Naive B cell (primary cell): ENCODE results near the gene PRM3. TPM values are rescaled to one million over a fixed set of nuclear protein-coding genes. Genes with fewer than 3 reads are reported as not detected.

Source experiments
- ATAC-seq, 2 donors: fragments of 150-1000 bp; cut with Tn5 transposase; 2 replicates each; pipeline ENCODE4 v1.10.0; 2021; ENCODE audit warnings: low read depth in 2 of 2, mild to moderate bottlenecking in 2 of 2, moderate library complexity in 2 of 2
- DNase-seq: peaks from one replicate; pipeline ENCODE4 v3.0.0; 2022
- H3K27ac Mint-ChIP-seq, 6 donors: one replicate each; pipeline ENCODE4 v1.8.0; 2020 to 2022; ENCODE audit warnings: mild to moderate bottlenecking in 6 of 6, mixed read lengths in 6 of 6, moderate library complexity in 5 of 6, inconsistent platforms in 2 of 6
- H3K27me3 Mint-ChIP-seq, 3 donors: one replicate each; pipeline ENCODE4 v1.8.0; 2021 to 2022; ENCODE audit warnings: mixed read lengths in 3 of 3, mild to moderate bottlenecking in 1 of 3
- H3K36me3 Mint-ChIP-seq, 2 donors: one replicate each; pipeline ENCODE4 v1.8.0; 2020 to 2022; ENCODE audit warnings: mixed read lengths in 2 of 2, inconsistent platforms in 1 of 2, mild to moderate bottlenecking in 1 of 2
- H3K4me1 Mint-ChIP-seq, 3 donors: one replicate each; pipeline ENCODE4 v1.8.0; 2020 to 2022; ENCODE audit warnings: mixed read lengths in 3 of 3, inconsistent platforms in 1 of 3, mild to moderate bottlenecking in 1 of 3, moderate library complexity in 1 of 3
- H3K4me3 Mint-ChIP-seq, 8 donors: one replicate each; pipeline ENCODE4 v1.8.0; 2020 to 2022; ENCODE audit warnings: mild to moderate bottlenecking in 8 of 8, mixed read lengths in 8 of 8, moderate library complexity in 8 of 8, inconsistent platforms in 2 of 8
- H3K9me3 Mint-ChIP-seq, 7 donors: one replicate each; pipeline ENCODE4 v1.8.0; 2020 to 2022; ENCODE audit warnings: mixed read lengths in 7 of 7, mild to moderate bottlenecking in 5 of 7, inconsistent platforms in 2 of 7, moderate library complexity in 1 of 7
- polyA plus RNA-seq, 6 donors: library from polyadenylated mRNA; unstranded; fragments of 300-500 nt; fragmentation: Illumina TruSeq; gene quantifications; one replicate each; pipeline ENCODE4 v1.2.3, GENCODE V29; 2021; ENCODE audit warnings: low read depth in 6 of 6

Gene PRM3, protein sequence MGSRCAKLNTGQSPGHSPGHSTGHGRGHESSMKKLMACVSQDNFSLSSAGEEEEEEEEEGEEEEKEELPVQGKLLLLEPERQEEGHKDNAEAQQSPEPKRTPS
- not detected for polyA plus RNA-seq

DNA sequence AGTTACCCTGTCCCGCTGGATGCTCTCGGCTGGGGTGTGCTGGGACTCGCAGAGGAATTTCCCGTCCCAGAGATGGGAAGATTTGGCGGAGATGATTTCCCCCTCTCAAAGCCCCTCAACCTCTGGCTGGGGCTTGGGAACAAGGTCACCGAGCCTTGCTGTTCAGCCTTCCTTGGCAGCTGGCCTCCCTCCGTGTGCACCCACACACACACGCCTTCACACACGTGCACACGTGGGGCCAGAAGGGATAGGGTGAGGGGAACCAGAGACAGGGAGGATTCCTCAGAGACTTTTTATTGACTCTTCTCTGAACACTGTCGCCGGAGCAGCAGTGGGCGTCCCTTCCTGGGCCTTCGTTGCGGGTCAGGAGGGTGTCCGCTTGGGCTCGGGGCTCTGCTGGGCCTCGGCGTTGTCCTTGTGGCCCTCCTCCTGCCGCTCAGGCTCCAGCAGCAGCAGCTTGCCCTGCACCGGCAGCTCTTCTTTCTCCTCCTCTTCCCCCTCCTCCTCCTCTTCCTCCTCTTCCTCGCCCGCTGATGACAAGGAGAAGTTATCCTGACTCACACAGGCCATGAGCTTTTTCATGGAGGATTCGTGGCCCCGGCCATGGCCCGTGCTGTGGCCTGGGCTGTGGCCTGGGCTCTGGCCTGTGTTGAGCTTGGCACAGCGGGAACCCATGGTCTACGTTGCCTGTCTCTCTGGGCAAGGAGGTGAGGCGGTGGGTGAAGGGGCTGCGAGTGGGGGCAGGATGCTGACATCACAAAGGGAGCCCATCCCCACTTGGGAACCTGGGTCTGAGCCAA, at the start of gene PRM3:
Gene PRM3 (minus strand): TSS at position 709 of the 800 bp plus-strand sequence. CDS start 34 bp downstream, at position 675.
- Mint-ChIP-seq H3K9me3 (peaks cover 0 to 4% (median 0%) of the 10 kb centered on the region in 7 donors), H3K36me3 (no peaks in the 10 kb centered on the region), H3K27ac (peak within 1 kb of the TSS in 1 of 6 donors; percentile 54), H3K4me1 (peaks cover 0 to 5% (median 4%) of the 10 kb centered on the region in 3 donors), H3K27me3 (peaks cover 0 to 8% (median 0%) of the 10 kb centered on the region in 3 donors), H3K4me3 (no peak within 1 kb of the TSS)
- DNase-seq (no peak), ATAC-seq (no peak)

DNA sequence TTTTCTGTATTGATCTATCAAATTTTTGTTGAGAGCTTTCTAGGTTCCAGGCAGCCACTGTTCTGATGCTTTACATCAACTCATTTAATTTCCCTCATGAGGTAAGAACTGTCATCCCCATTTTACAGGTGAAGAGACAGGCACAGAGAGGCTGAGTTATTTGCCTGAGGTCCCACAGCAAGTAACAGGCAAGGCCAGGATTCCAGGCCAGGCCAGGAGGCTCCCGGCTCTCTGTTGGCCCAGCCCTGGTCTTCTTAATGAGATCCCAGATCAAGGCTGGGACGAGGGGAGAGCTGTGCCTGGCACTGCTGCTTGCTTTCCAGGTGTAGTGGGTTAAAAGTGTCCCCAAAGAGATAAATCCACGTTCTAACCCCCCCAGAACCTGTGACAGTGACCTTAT, 49.4 kb upstream of the PRM3 start:
- Mint-ChIP-seq H3K4me1 (peaks cover 27 to 46% (median 39%) of the 10 kb centered on the region in 3 donors), H3K36me3 (no peaks in the 10 kb centered on the region), H3K27me3 (no peaks in the 10 kb centered on the region), H3K27ac (peak overlapping the region in 1 of 6 donors; percentile 53), H3K9me3 (peaks cover 0 to 5% (median 0%) of the 10 kb centered on the region in 7 donors), H3K4me3 (peak overlapping the region in 2 of 8 donors; percentile 44 to 69)
- DNase-seq = no peak
- no peak for ATAC-seq

DNA sequence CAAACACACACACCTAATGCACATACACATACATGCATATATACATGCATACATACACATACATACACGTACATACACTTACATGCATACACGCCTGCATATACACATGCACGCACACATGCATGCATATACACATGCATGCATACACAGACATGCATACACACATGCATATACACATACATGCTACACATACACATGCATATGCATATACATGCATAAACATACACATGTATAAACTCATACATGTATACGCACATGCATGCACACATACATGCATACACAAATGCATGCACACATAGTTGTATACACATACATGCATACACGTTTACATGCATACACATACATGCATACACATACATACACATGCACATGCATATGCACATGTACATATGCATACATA, 48.2 kb upstream of the PRM3 start:
- no peak for ATAC-seq
- Mint-ChIP-seq H3K9me3 (peaks cover 0 to 5% (median 0%) of the 10 kb centered on the region in 7 donors), H3K4me3 (no peak overlapping the region), H3K36me3 (no peaks in the 10 kb centered on the region), H3K4me1 (peaks cover 16 to 38% (median 27%) of the 10 kb centered on the region in 3 donors), H3K27me3 (no peaks in the 10 kb centered on the region), H3K27ac (no peak overlapping the region)
- DNase-seq = no peak

DNA sequence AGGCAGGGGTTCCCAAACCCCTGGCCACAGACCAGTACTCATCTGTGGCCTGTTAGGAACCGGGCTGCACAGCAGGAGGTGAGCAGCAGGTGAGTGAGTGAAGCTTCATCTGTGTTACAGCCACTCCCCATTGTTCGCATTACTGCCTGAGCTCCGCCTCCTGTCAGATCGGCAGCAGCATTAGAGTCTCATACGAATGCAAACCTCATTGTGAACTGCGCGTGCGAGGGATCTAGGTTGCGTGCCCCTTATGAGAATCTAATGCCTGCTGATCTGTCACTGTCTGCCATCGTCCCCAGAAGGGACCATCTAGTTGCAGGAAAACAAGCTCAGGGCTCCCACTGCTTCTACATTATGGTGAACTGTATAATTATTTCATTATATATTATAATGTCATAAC, 46.7 kb upstream of the PRM3 start:
- ATAC-seq (no peak), DNase-seq (no peak)
- H3K36me3 Mint-ChIP-seq = no peaks in the 10 kb centered on the region
- peaks cover 14 to 29% (median 16%) of the 10 kb centered on the region in 3 donors for H3K4me1 Mint-ChIP-seq
- H3K27me3 Mint-ChIP-seq = no peaks in the 10 kb centered on the region
- H3K27ac Mint-ChIP-seq = peak overlapping the region in 1 of 6 donors; percentile 22
- peaks cover 0 to 5% (median 0%) of the 10 kb centered on the region in 7 donors for H3K9me3 Mint-ChIP-seq
- peak overlapping the region in 1 of 8 donors; percentile 1 for H3K4me3 Mint-ChIP-seq

DNA sequence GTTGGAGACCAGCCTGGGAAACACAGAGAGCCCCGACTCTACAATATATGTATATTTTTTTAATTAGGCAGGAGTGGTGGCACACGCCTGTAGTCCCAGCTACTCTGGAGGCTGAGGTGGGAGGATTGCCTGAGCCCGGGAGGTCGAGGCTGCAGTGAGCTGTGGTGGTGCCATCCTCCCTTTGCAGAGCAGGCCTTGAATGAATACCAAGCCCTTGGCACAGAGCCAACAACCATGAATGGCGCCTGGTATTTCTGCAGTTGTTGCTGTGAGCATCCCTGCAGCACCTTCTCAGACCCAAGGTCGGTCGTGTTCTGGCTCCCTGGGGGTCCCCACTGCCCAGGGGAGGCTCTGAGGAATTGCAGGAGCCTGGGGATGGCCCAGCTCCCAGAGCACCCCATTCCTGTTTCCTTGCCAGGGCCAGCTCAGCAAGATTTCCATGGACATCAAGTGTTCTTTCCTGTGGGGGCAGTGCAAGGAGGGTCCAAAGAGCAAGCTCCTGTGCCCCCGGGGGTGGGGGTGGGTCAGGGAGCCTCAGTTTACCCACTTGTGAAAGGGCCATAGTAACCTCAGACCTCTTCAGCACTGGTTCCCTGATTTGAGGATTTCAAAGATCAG, 46.2 kb upstream of the PRM3 start:
- H3K4me3 Mint-ChIP-seq = no peak overlapping the region

DNA sequence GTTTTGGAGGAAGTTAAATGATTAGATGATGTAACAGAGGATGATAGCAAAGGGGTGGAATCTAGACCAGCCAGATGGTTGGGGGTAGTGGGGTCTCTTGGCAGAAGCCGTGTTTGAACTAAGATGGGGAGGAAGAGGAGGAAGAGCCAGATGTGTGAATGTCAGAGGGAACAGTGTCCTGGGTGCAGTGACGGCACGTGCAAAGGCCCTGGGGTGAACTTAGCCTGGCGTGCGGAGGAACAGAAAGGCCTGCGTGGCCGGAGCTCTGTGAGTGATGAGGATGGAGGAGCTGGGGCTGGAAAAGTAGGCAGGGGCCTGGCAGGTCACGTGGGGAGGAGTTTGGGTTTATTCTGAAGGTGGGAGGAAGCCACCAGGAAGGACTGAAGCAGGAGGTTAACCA, 45.4 kb upstream of the PRM3 start:
- H3K9me3 Mint-ChIP-seq = peaks cover 0 to 5% (median 0%) of the 10 kb centered on the region in 7 donors

More for the DNA sequence above, 46.2 kb upstream of the PRM3 start:
- Mint-ChIP-seq H3K4me1 (peaks cover 11 to 29% (median 14%) of the 10 kb centered on the region in 3 donors), H3K9me3 (peaks cover 0 to 5% (median 0%) of the 10 kb centered on the region in 7 donors), H3K27ac (no peak overlapping the region), H3K27me3 (no peaks in the 10 kb centered on the region), H3K36me3 (no peaks in the 10 kb centered on the region)
- DNase-seq (no peak), ATAC-seq (no peak)

DNA sequence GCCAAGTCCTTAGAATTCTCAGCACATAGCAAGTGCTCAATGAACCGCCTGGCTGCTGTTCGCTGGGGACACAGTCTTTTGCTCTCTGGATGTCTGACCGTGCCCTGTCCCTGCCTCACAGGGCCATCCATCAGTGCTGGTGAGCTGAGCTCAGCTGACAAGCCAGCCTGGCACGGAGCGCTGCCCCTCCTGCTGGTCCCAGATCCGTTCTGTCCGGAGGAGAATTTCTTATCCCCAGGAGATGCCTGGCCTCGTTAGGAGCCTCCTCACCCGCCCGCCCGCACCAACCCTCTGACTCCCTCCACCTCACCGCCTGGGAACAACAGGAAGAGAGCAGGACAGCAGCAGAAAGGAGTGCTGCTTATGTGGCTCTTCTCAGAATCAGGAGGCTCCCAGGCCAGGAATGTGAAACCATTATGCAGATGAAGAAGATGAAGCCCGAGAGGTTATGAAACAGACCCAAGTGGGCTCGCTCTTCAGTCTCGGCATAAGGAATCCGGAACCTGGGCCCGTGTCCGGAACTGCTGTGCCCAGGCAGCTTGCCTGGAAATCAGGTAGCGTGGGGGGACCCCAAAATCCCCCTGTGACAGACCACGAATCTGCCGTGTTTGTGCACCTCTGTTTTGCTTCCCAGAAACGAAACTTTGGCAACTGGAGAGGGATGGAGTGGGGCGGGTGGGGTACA, 43.0 kb upstream of the PRM3 start:
- peak overlapping the region in 2 of 6 donors; percentile 11 to 31 for H3K27ac Mint-ChIP-seq

More for the DNA sequence above, 45.4 kb upstream of the PRM3 start:
- H3K27ac Mint-ChIP-seq = peak overlapping the region in 3 of 6 donors; percentile 49 to 75 (median 56)
- H3K27me3 Mint-ChIP-seq = no peaks in the 10 kb centered on the region
- H3K4me3 Mint-ChIP-seq = no peak overlapping the region
- H3K4me1 Mint-ChIP-seq = peaks cover 16 to 34% (median 22%) of the 10 kb centered on the region in 3 donors
- ATAC-seq (no peak), DNase-seq (no peak)
- H3K36me3 Mint-ChIP-seq = no peaks in the 10 kb centered on the region

DNA sequence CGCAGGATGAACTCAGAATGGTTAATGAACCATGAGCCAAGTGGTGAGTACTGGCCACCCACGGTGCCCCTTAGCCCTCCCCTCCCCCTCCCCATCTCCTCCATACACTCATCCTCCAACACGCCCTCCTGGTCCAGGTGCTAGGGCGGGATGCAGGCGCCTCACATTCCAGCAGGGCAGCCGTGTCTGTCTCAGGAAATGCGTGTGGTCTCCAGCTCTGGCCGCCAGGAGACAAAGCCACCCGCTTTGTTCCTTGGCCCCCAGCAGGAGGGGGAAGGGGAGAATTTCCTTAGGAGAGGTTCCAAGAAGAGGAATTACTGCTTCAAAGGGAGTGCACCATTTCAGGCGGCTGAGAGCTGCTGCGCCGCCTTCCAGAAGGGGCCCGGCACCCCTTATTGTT, 42.1 kb upstream of the PRM3 start:
- Mint-ChIP-seq H3K9me3 (peaks cover 0 to 5% (median 0%) of the 10 kb centered on the region in 7 donors), H3K4me1 (peaks cover 32 to 62% (median 50%) of the 10 kb centered on the region in 3 donors), H3K27me3 (no peaks in the 10 kb centered on the region), H3K36me3 (no peaks in the 10 kb centered on the region), H3K4me3 (peak overlapping the region in 1 of 8 donors; percentile 9), H3K27ac (peak overlapping the region in 1 of 6 donors; percentile 31)
- ATAC-seq (no peak), DNase-seq (no peak)

More for the DNA sequence above, 43.0 kb upstream of the PRM3 start:
- DNase-seq = no peak
- Mint-ChIP-seq H3K9me3 (peaks cover 0 to 5% (median 0%) of the 10 kb centered on the region in 7 donors), H3K27me3 (no peaks in the 10 kb centered on the region), H3K36me3 (no peaks in the 10 kb centered on the region), H3K4me3 (peak overlapping the region in 1 of 8 donors; percentile 70), H3K4me1 (peaks cover 28 to 53% (median 41%) of the 10 kb centered on the region in 3 donors)
- no peak for ATAC-seq

DNA sequence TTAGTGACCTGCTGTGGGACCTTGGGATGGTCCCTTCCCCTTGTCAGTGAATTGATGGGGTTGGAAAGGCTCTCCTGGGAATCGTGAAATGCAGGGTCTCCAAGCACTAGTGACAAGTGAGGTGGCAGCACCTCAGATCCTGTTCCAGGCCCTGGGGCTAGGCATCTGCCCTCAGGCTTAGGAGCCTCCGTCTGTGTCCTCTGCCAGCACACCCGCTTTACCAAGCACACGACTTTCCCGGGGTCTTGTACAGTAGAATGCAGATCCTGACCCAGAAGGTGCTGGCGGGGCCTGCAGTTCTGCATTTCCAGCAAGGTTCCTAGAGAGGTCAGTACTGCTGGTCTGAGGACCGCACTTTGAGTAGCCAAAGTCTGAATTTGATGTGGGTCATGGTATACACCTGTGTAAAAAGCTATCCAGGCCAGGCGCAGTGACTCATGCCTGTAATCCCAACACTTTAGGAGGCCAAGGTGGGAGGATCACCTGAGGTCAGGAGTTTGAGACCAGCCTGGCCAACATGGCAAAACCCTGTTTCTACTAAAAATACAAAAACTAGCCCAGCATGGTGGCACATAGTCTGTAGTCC, 41.0 kb upstream of the PRM3 start:
- H3K27me3 Mint-ChIP-seq = no peaks in the 10 kb centered on the region
- DNase-seq (no peak), ATAC-seq (no peak)
- H3K4me1 Mint-ChIP-seq = peaks cover 41 to 72% (median 60%) of the 10 kb centered on the region in 3 donors
- H3K36me3 Mint-ChIP-seq = no peaks in the 10 kb centered on the region
- H3K4me3 Mint-ChIP-seq = peak overlapping the region in 2 of 8 donors; percentile 47 to 56
- peak overlapping the region in 3 of 6 donors; percentile 20 to 69 (median 69) for H3K27ac Mint-ChIP-seq
- peaks cover 0 to 5% (median 0%) of the 10 kb centered on the region in 7 donors for H3K9me3 Mint-ChIP-seq

DNA sequence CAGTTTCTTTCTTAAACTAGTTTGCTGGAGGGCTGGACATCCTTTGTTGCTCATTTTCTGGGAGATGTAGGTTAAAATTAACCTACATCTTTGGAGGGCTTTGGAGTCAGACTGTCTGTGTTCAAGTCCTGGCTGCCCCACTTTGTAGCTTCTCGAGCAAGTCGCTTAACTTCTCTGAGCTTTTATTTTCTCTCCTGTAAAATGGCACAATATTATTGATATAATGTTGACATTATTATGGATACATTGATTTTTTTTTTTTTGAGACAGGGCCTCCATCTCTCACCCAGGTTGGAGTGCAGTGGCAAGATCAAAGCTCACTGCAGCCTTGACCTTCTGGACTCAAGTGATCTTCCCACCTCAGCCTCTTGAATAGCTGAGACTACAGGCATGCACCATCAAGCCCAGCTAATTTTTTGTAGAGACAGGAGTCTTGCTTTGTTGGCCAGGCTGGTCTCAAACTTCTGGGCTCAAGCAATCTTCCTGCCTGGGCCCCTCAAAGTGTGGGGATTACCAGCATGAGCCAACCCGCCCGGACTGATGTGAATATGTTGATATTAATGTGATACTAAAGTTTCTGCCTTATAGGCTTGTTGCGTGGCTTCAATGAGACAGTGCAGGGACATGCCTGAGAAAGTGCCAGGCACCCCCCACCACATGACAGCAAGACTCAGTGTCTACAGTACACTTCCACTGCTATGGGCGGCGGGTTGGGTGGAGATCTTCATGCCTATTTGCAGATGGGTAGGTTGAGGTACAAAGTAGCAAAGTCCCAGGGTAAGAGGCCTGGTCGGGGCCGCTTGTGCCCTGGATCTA, 40.3 kb upstream of the PRM3 start:
- Mint-ChIP-seq H3K9me3 (peaks cover 0 to 3% (median 0%) of the 10 kb centered on the region in 7 donors), H3K4me3 (peak overlapping the region in 3 of 8 donors; percentile 11 to 64 (median 52)), H3K27me3 (no peaks in the 10 kb centered on the region), H3K27ac (peak overlapping the region in 5 of 6 donors; percentile 9 to 69 (median 34)), H3K36me3 (no peaks in the 10 kb centered on the region), H3K4me1 (peaks cover 39 to 75% (median 67%) of the 10 kb centered on the region in 3 donors)
- DNase-seq (no peak), ATAC-seq (no peak)

DNA sequence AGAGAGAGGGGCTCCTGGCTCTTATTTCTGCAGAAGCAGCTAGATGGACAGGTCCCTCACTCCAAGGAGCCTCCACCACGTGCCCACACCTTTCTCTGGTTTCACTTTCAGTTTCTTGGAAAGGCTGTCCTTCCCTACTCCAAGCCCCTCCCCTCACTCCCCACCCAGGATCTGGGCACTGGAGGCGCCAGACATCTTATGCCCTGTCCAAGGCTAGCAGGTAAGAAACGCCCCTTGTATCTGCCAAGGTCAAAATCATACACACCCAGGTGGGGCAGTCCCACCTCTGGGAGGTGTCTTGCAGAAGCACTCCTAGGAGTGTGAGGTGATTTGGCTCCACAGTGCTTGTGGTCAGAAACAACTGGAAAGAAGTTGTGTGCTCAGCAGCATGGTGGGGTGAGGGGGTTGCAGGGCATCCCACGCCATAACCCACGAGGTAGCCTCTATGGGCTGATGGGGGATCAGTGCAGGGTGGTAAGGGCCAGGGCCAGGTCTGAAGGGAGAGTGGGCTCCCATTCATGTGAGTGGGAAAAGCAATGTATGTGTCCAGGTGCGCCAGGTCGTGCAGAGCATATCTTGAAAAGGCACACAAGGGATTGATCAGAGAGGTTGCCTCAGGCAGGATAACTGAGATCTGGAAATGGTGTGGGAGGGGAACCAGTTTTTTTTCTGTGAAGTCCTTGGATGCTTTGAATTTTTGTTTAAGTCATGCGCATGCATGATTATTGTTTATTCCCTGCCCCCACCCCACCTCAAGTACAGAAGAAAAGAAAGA, 39.5 kb upstream of the PRM3 start:
- Mint-ChIP-seq H3K36me3 (no peaks in the 10 kb centered on the region), H3K4me3 (peak overlapping the region in 6 of 8 donors; percentile 2 to 68 (median 41)), H3K9me3 (peaks cover 0 to 2% (median 0%) of the 10 kb centered on the region in 7 donors), H3K27ac (peak overlapping the region; percentile 13 to 93 (median 74)), H3K27me3 (no peaks in the 10 kb centered on the region), H3K4me1 (peaks cover 43 to 80% (median 75%) of the 10 kb centered on the region in 3 donors)
- ATAC-seq = no peak
- no peak for DNase-seq
